Measurements from ENCODE around the gene GLRX5.
"Not testable (repeated sequence)": the region's sequence is repeated elsewhere in the genome, so short reads cannot be mapped to it uniquely, and the experiment has no call there.

GLRX5 gene

GRCh38 chr14:95499354-95499750, 35.5 kb upstream of the GLRX5 start:
- no peak for DNase-seq

- no peak for DNase-seq
These were observed 34.6 kb upstream of the GLRX5 start for GRCh38 chr14:95500201-95500681.

GRCh38 chr14:95500772-95501401, 34.0 kb upstream of the GLRX5 start:
- no peak for DNase-seq

GRCh38 chr14:95502381-95502950, 32.4 kb upstream of the GLRX5 start:
- no peak for DNase-seq

DNA sequence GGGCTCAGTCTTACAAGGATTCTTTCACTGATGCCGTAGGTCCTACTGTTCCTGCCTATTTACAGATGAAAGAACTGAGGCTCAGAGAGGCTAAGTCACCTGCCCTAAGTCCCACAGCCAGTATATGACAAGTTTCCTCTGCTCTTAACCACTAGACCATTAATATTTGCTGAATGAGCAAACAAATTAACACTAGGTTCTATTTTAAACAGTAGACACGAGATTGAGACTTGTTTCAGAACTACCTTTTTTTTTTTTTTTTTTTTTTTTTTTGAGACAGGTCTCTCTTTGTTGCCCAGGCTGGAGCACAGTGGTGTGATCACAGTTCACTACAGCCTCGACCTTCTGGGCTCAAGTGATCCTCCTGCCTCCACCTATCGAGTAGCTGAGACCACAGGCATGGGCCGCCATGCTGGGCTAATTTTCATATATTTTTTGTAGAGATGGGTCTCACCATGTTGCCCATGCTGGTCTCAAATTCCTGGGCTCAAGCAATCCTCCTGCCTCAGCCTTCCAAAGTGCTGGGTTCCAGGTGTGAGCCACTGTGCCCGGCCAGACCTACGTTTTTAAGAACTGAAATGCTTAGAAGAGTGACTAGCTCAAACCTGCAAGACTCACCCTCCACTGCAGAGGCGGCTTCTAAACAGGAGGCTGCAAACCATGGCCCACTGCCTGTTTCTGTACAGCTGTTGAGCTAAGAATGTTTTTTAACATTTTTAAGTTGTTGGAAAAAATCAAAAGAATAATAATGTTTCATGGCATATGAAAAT, 31.3 kb upstream of the GLRX5 start:
- no peak for DNase-seq

DNA sequence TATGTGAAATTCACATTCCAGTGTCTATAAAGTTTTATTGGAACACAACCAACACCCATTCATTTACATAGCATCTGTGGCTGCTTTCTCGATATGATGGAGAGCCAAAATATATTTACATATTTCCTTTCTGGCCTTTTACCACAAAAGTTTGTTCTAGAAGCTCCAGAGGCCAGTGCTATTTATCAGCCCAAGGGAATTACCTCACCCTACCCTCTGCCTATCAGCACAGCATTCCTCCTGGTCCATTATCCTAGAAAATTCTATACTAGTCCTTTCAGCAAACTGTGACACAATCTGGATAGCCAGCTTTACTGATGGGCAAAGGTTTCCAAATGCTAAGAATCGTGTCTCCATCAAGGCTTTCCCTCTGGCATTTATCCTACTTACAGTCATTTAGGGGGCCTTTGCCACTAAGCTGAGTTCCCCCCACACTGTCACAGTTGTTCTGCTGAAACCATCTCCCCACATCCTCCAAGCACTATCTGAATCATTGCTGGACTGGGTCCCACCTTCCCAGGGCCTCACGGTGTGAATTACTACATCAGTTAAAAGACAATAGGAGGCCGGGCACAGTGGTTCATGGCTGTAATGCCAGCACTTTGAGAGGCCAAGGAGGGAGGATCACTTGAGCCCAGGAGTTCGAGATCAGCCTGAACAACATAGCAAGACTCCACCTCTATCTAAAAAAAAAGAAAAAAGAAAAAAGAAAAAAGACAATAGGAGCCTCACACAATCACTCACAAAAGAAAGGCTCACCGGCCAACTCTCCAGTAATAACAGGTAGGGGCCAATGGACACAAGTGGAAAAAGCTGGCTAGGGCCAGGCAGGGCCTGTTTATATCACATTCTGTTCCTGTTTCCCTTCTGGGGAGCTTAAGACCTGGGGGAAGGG, 30.5 kb upstream of the GLRX5 start:
- DNase-seq, result no peak

GRCh38 chr14:95505030-95505589, 29.7 kb upstream of the GLRX5 start:
- no peak for DNase-seq

- DNase-seq, result no peak
These were observed 27.7 kb upstream of the GLRX5 start for GRCh38 chr14:95507174-95507573.

GRCh38 chr14:95507701-95508103, 27.1 kb upstream of the GLRX5 start:
- DNase-seq, result no peak

GRCh38 chr14:95508377-95508776, 26.5 kb upstream of the GLRX5 start:
- DNase-seq, result no peak

- no peak for DNase-seq
These were observed 25.4 kb upstream of the GLRX5 start for GRCh38 chr14:95509495-95509894.

DNA sequence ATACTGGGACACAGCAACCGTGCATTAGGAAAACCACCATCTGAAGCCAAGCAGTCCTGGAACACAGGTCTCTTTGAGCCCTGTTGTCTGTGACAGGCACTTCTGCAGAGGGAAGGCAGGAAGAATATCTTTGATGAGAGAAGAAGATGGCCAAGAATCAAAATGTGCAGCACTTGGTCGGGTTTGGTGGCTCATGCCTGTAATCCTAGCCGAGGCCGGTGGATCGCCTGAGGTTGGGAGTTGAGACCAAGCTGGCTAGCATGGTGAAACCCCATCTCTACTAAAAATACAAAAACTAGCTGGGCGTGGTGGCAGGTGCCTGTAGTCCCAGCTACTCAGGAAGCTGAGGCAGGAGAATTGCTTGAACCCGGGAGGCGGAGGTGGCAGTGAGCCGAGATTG, 24.5 kb upstream of the GLRX5 start:
- not testable (repeated sequence) for DNase-seq

DNA sequence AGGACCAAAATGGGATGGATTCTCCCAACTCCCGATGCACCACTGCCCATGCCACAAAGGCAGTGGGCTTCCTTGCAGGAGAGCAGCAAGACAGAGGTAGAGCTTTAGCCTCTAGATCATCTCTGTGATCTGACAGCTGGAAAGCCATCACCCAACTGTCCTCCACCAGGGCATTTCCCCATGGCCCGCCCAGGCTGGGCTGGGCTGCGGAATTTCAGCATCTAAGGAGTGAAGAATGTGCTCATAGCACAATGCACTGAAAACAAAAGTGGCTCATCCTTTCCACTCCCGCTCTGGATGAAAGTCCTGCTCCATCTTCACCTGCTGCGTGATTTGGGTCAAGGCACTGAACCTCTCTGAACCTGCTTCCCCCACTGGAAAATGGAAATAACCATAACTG, 24.0 kb upstream of the GLRX5 start:
- DNase-seq, result no peak

DNA sequence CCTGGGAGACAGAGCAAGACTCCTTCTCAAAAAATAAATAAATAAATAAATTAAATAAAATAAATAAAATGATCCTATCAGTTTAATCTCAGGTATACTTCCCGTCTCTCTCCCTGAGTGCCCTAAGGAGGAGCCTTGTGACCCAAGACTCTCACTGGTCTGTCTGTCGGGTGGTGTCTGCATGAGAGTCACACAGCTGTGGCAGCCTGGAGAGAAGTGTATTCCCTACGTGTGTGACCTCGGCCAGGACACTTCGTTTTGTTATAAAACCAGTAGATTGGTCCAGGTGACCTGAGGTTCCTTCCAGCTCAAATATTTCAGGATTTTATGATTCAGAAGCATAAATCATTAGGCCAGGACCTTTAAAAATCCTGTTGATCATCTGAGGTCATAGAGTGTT, 23.2 kb upstream of the GLRX5 start:
- no peak for DNase-seq

GRCh38 chr14:95513291-95513690, 21.6 kb upstream of the GLRX5 start:
- DNase-seq, result no peak

DNA sequence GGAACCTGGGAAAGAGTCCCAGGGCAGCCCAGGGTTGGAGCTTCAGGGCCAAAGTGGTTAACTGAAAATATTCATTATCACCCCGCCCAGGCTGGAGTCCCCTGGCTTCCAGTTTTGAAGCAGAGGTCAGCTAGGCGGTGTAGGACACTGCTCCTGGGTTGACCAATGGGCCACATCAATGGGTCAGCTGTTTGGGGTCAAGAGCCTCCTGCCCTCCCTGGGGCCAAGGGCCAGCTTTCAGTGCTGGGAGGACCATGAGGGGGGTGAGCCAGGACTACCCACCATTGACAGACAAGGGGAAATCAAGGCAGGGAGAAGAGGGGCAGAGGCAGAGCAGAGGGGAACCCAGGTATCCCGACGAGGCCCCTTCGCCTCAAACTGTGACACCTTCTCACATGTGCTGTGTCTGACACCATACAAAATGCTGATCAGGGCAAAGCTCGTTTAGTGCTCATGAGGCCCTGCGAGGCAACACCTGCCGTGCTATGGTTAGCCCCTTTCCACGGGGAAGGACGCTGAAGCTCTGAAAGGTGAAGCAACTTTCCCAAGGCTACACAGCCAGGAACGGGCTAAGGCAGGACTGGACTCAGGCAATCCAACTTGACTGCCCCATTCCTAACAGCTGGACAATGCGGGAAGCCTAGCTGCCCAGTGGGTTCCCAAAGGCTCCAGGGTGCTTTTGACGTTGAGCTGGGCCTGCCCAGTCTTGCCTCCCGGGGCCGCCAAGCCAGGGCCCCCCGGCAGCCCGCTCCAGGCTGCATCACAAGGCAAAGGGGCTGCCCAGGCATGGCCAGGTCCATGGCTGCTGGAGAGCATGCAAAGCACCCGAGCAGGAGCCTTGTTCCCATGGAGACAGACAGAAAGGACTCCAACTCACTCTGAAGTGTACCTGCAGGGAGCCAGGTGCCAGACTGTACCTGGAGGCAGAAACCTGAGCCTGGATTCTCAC, 20.4 kb upstream of the GLRX5 start:
- peak; percentile 86 for DNase-seq

- DNase-seq, result peak; percentile 61
These were observed 19.8 kb upstream of the GLRX5 start for GRCh38 chr14:95515080-95515489.

DNA sequence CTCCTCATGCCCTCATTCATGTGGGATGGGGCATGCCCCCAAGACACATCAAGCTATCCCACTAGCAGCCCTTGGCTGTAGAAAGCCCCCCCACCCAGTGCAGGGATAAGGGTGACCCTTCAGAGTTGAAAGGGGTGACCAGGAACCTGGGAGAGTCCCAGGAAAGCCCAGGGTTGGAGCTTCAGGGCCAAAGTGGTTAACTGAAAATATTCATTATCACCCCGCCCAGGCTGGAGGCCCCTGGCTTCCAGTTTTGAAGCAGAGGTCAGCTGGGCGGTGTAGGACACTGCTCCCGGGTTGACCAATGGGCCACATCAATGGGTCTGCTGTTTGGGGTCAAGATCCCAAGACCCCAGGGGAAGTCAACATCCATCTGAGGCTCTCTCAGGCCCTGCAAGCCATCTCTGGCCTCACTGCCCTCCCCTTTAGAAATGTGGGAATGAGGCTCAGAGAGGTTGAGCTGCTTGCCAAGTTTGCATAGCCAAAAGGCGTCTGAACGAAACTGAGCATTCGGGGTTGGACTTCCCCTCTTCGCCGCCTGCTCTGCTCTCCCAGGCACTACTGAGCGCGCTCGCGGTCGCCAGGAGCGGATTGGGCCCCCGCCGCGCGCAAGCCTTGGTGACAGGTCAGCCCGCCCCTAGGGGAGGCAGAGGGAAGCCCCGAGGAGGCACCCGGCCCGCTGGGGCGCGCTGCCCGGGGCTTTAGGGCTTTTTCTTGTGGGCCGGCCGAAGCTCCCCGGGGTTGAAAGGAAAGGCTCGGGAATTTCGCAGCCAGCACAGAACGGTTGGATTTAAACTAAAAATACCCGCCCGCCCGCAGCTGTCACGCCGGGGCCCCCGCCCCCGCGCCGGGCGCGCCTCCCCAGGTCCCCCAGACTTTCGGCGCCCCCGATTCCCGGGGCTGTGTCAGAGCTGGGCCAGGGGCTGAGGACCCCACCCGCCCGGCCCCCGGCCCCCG, 19.0 kb upstream of the GLRX5 start:
- peak; percentile 65 for DNase-seq

GRCh38 chr14:95516554-95517181, 18.2 kb upstream of the GLRX5 start, which contains the start of gene SYNE3:
SYNE3 (minus strand) TSS chr14:95516650; CDS start chr14:95475821, 40,829 bp downstream.
- peak; percentile 58 for DNase-seq
